Aorta (tissue), 5 donors: ENCODE data around the gene NPIPA8. TPM values are rescaled to one million over a fixed set of nuclear protein-coding genes. Genes with fewer than 3 reads are reported as not detected.
"Not testable (repeated sequence)": the region's sequence is repeated elsewhere in the genome, so short reads cannot be mapped to it uniquely, and the experiment has no call there.

ENCODE experiments used
- ATAC-seq: fragments of 200-7000 bp; cut with Tn5 transposase; one replicate; pipeline ENCODE4 v1.9.1; 2022; ENCODE audit warnings: moderate library complexity; ENCODE audit not compliant: low FRiP score
- DNase-seq, 2 donors: peaks; one replicate each; pipeline ENCODE4 v3.0.0-alpha.2; 2020
- H3K27ac ChIP-seq, 2 donors: one replicate each; pipeline ENCODE4 v1.5.1; 2013; ENCODE audit warnings: low read length in 2 of 2, mild to moderate bottlenecking in 2 of 2, moderate library complexity in 2 of 2, control low read depth in 1 of 2, inconsistent platforms in 1 of 2, low read depth in 1 of 2
- H3K27me3 ChIP-seq, 2 donors: one replicate each; pipeline ENCODE4 v1.6.1; 2013; ENCODE audit warnings: control low read depth in 1 of 2, low read length in 1 of 2, mild to moderate bottlenecking in 1 of 2, moderate library complexity in 1 of 2; ENCODE audit not compliant: insufficient read depth in 2 of 2, control insufficient read depth in 1 of 2
- H3K36me3 ChIP-seq, 2 donors: one replicate each; pipeline ENCODE4 v1.6.1; 2013; ENCODE audit warnings: control low read depth in 1 of 2, low read length in 1 of 2, mild to moderate bottlenecking in 1 of 2; ENCODE audit not compliant: insufficient read depth in 2 of 2, control insufficient read depth in 1 of 2
- H3K4me1 ChIP-seq, 2 donors: one replicate each; pipeline ENCODE4 v1.6.1; 2013; ENCODE audit warnings: low read length in 2 of 2, control low read depth in 1 of 2, mild to moderate bottlenecking in 1 of 2, moderate library complexity in 1 of 2; ENCODE audit not compliant: insufficient read depth in 2 of 2, control insufficient read depth in 1 of 2
- H3K4me3 ChIP-seq, 2 donors: one replicate each; pipeline ENCODE4 v1.5.1; 2013; ENCODE audit warnings: low read length in 2 of 2, control low read depth in 1 of 2, mild to moderate bottlenecking in 1 of 2
- H3K9me3 ChIP-seq: one replicate; pipeline ENCODE4 v1.6.1; 2013; ENCODE audit warnings: mild to moderate bottlenecking, low read length; ENCODE audit not compliant: control insufficient read depth
- WGBS, 2 donors: extraction: QIAGEN DNeasy Blood & Tissue Kit; methylation state at CpG; one replicate each; pipeline ENCODE4 v1.1.7; 2013; 5-methylcytosine and 5-hydroxymethylcytosine counted together
- intact Hi-C, 2 donors: fragments of 100-400 bp; cut with DNase I; formaldehyde crosslinking; loops; one replicate each; pipeline versions ENCODE4 v1.14.2 to v1.15.0; 2022
- microRNA-seq, 2 donors: library from miRNA; unstranded; fragments of <30 nt; microRNA quantifications; one replicate each; pipeline ENCODE4 v1.2.0, GENCODE V29; 2020
- polyA plus RNA-seq, 2 donors: library from polyadenylated mRNA; stranded (reverse); fragments of 200-250 nt; gene quantifications; one replicate each; pipeline ENCODE4 v1.2.3, GENCODE V29; 2013
- total RNA-seq, 2 donors: library from RNA; stranded (reverse); fragmentation: NEBNext Ultra II Directional; extraction: Animal tissue kit (Norgen Biotek cat#: 25700); gene quantifications; one replicate each; pipeline ENCODE4 v1.2.1, GENCODE V29; 2021
- donor health status: healthy with polysubstance abuse.
- donor health status: Bipolar disorder and iron deficiency.
- donor health status: DM: no; HTN: no; CAD: no.
- donor health status: DM: no; HTN: no; CAD: no.
- donor health status: DM: yes; HTN: yes; CAD: no.

Gene NPIPA8
- total and polyA plus RNA-seq, 4 donors = 1.7 to 41.6 (median 3.1) TPM

GRCh38 chr16:18294371-18294770 is 42.2 kb downstream of the NPIPA8 start:
- H3K27ac ChIP-seq, intact Hi-C loops, ATAC-seq, DNase-seq, H3K4me3 ChIP-seq, H3K36me3 ChIP-seq, H3K4me1 ChIP-seq, H3K27me3 ChIP-seq, H3K9me3 ChIP-seq: not testable (repeated sequence)
- no CpG with 5 or more reads among the region's 5 CpGs for WGBS, 2 donors

DNA sequence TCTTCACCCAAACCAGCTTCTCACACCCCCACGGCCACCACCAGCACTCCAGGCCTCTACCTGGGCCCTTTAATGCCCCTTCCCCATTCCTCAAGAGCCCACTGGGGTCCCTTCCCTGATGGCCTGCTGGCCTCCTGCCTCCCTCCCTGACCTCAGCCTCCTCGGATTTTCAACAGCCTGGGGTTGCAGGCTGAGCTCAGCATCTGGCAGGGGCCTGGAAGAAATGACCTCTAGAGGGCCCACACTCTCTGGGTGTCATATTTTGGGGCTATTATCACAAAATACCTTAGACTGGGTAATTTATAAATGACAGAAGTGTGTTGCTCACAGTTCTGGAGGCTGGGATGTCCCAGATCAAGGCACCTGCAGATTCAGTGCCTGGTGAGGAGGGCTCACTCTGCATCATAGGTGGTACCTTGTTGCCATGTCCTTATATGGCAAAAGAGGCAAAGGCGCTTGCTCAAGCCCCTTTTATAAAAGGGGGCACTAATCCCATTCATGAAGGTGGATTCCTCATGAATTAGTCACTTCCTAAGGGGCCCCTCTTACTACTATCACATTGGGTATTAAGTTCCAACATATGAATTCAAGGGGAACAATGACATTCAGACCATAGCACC is 43.1 kb downstream of the NPIPA8 start:
- H3K9me3 ChIP-seq, DNase-seq, H3K27me3 ChIP-seq, H3K27ac ChIP-seq, ATAC-seq, H3K4me1 ChIP-seq, H3K36me3 ChIP-seq, intact Hi-C loops, H3K4me3 ChIP-seq: not testable (repeated sequence)
- 57% methylated on average over 1 of the region's 3 CpGs; no CpG with 5 or more reads in 1 of the 2 donors for WGBS, 2 donors

GRCh38 chr16:18290959-18291358 is 45.6 kb downstream of the NPIPA8 start:
- H3K27ac ChIP-seq, H3K27me3 ChIP-seq, H3K4me3 ChIP-seq, H3K4me1 ChIP-seq, H3K36me3 ChIP-seq, ATAC-seq, H3K9me3 ChIP-seq, DNase-seq, intact Hi-C loops: not testable (repeated sequence)
- no CpG with 5 or more reads among the region's 2 CpGs for WGBS, 2 donors

- H3K4me3 ChIP-seq, ATAC-seq, H3K4me1 ChIP-seq, H3K27me3 ChIP-seq, H3K9me3 ChIP-seq, intact Hi-C loops, H3K27ac ChIP-seq, H3K36me3 ChIP-seq, DNase-seq: not testable (repeated sequence)
- 64 to 93% methylated on average over 1 of the region's 1 CpG for WGBS, 2 donors
These were observed 50.2 kb downstream of the NPIPA8 start for GRCh38 chr16:18286342-18286741.

DNA sequence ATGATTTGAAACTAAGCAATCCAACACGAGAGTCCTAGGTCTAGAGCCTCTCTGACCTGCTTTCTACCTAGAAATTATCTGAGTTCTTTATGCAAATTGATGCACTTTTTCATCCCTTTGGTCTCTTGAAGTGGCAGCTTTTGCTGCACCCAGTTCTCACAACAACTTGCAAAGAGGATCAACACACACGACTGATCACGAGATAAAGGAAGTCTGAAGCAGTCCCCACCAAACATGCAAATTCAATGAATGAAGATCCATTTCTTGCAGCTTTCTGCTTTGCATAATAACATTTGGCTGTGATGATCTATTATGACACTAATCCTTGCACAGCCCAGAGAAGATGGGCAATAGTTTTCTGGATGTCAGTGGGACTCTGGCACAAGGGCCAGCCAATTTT is 56.2 kb downstream of the NPIPA8 start:
- WGBS, 2 donors = no CpG with 5 or more reads among the region's 3 CpGs
- H3K36me3 ChIP-seq, DNase-seq, H3K27me3 ChIP-seq, H3K4me3 ChIP-seq, intact Hi-C loops, H3K9me3 ChIP-seq, H3K4me1 ChIP-seq, ATAC-seq, H3K27ac ChIP-seq: not testable (repeated sequence)

DNA sequence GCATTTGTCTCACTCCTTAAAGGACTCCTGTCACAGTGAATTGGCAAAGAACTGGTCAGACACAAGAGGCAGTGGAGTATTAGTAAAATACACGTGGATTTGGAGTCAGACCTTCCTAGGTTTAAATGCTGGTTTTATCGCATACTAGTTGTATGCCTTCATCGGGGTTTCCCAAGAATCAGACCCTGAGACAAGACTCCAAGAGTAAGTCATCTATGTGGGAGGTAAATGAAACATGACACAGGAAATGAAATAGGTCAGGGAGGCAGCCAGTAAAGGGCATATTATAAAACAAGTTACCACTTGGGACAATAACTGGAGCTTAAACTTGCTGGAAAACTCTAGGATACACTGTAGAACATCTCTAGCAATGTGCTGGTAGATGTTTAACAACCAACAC is 59.8 kb downstream of the NPIPA8 start:
- H3K4me1 ChIP-seq, intact Hi-C loops, H3K27me3 ChIP-seq, ATAC-seq, H3K36me3 ChIP-seq, H3K27ac ChIP-seq, DNase-seq, H3K4me3 ChIP-seq, H3K9me3 ChIP-seq: not testable (repeated sequence)
- 54 to 57% methylated on average over 1 of the region's 3 CpGs for WGBS, 2 donors

DNA sequence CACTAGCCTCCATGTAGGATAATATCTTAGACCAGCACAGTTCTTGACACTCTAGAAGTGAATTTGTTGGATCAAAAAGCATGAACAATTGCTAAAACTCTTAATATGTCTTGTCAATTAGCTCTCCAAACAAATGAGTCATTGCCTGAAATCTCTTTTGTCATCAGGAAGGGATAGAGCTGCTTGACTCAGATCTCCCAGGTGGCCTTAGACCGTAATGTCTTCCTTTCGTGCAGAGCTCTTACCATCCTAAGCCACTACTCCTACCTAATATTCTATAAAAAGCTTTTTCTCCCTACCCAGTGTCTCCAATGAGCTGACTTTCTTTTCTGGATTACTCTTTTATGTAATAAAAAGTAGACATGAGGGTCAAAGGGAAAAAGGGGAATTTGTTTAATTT is 66.4 kb downstream of the NPIPA8 start:
- ATAC-seq, intact Hi-C loops: not testable (repeated sequence)

More for the DNA sequence above, 66.4 kb downstream of the NPIPA8 start:
- not testable (repeated sequence) for H3K27ac ChIP-seq, H3K27me3 ChIP-seq, H3K36me3 ChIP-seq, DNase-seq, H3K9me3 ChIP-seq, H3K4me1 ChIP-seq, H3K4me3 ChIP-seq
- 92% methylated on average over 2 of the region's 2 CpGs; no CpG with 5 or more reads in 1 of the 2 donors for WGBS, 2 donors

Small RNA genes within 50 kb of the gene (microRNA-seq; reads per million reads assigned to microRNA genes)
- gene MIR6511A4 (0 reads per million in 2 donors), gene MIR6770-3 (0 reads per million in 2 donors)

Other genes with a start within 250 kb of the NPIPA8 start
- 100 to 1,000 TPM in 1 of 2 donors, 10 to 100 TPM in 1; 97.2 to 124 TPM for gene NOMO2, start 225.4 kb upstream of the NPIPA8 start, total RNA-seq
- 10 to 100 TPM; 65.1 to 95.5 TPM for gene NOMO2, start 225.4 kb upstream of the NPIPA8 start, polyA plus RNA-seq